Medulla oblongata (tissue), 1 donor: ENCODE data around the gene SLC25A24.
A peak's percentile ranks its signal among the peaks of the same experiment; 100 is the strongest.
"Not testable (repeated sequence)": the region's sequence is repeated elsewhere in the genome, so short reads cannot be mapped to it uniquely, and the experiment has no call there.

Experiments used
- DNase-seq: peaks from one replicate; pipeline ENCODE4 v3.0.0-alpha.2; 2015; ENCODE audit errors: extremely low spot score

Gene SLC25A24

GRCh38 chr1:108199781-108200686 lies at the start of gene SLC25A24:
TSS of gene SLC25A24 (minus strand) at chr1:108200343. CDS start at chr1:108200138, 205 bp downstream.
- peak; percentile 68 for DNase-seq

- DNase-seq: not testable (repeated sequence)
Measured at GRCh38 chr1:108243976-108244375, 43.8 kb upstream of the SLC25A24 start, which contains the start of gene NBPF4. TSS of gene NBPF4 (minus strand) at chr1:108244076. CDS start at chr1:108243761, 315 bp downstream.

GRCh38 chr1:108239426-108239825 lies 39.3 kb upstream of the SLC25A24 start:
- not testable (repeated sequence) for DNase-seq

GRCh38 chr1:108235308-108235707 lies 35.2 kb upstream of the SLC25A24 start:
- DNase-seq: not testable (repeated sequence)

GRCh38 chr1:108232183-108232582 lies 32.0 kb upstream of the SLC25A24 start:
- DNase-seq: not testable (repeated sequence)

GRCh38 chr1:108229976-108230375 lies 29.8 kb upstream of the SLC25A24 start:
- not testable (repeated sequence) for DNase-seq

GRCh38 chr1:108227772-108228171 lies 27.6 kb upstream of the SLC25A24 start:
- DNase-seq: not testable (repeated sequence)

GRCh38 chr1:108226855-108227254 lies 26.7 kb upstream of the SLC25A24 start:
- DNase-seq: not testable (repeated sequence)

- DNase-seq: not testable (repeated sequence)
Measured at GRCh38 chr1:108223226-108223625, 23.1 kb upstream of the SLC25A24 start.

GRCh38 chr1:108217515-108218174 lies 17.5 kb upstream of the SLC25A24 start:
- DNase-seq: not testable (repeated sequence)

- DNase-seq: not testable (repeated sequence)
Measured at GRCh38 chr1:108217007-108217406, 16.9 kb upstream of the SLC25A24 start.

GRCh38 chr1:108216028-108216890 lies 16.1 kb upstream of the SLC25A24 start:
- not testable (repeated sequence) for DNase-seq

GRCh38 chr1:108214641-108215465 lies 14.7 kb upstream of the SLC25A24 start:
- DNase-seq: not testable (repeated sequence)

- no peak for DNase-seq
Measured at GRCh38 chr1:108211014-108211413, 10.9 kb upstream of the SLC25A24 start.

GRCh38 chr1:108209456-108210108 lies 9.4 kb upstream of the SLC25A24 start:
- DNase-seq: no peak

- DNase-seq: no peak
Measured at GRCh38 chr1:108208724-108209446, 8.7 kb upstream of the SLC25A24 start.

- DNase-seq: not testable (repeated sequence)
Measured at GRCh38 chr1:108203582-108203981, 3.4 kb upstream of the SLC25A24 start.

GRCh38 chr1:108201687-108202086 lies 1.5 kb upstream of the SLC25A24 start:
- no peak for DNase-seq

GRCh38 chr1:108200687-108201051 lies 526 bp upstream of the SLC25A24 start:
- peak; percentile 68 for DNase-seq
